T-helper 17 cell (primary cell): Measurements from ENCODE around the gene IL15RA. TPM values are rescaled to one million over a fixed set of nuclear protein-coding genes. Genes with fewer than 3 reads are reported as not detected.
"Not testable (repeated sequence)": the region's sequence is repeated elsewhere in the genome, so short reads cannot be mapped to it uniquely, and the experiment has no call there.

Experiments used
- ATAC-seq: fragments of 150-1000 bp; cut with Tn5 transposase; 2 replicates; pipeline ENCODE4 v1.10.0; 2021; ENCODE audit warnings: mild to moderate bottlenecking, moderate library complexity
- DNase-seq, 3 donors: peaks; one replicate each; pipeline versions ENCODE4 v3.0.0 to v3.0.0-alpha.2; 2020 to 2021
- H3K9me3 ChIP-seq: one replicate; pipeline ENCODE4 v1.7.0; 2013; ENCODE audit warnings: low read length, mild to moderate bottlenecking; ENCODE audit not compliant: control insufficient read depth, poor library complexity, severe bottlenecking
- H3K27ac Mint-ChIP-seq: one replicate; pipeline ENCODE4 v1.8.0; 2022; ENCODE audit warnings: mild to moderate bottlenecking, moderate library complexity, mixed read lengths
- H3K27me3 Mint-ChIP-seq: one replicate; pipeline ENCODE4 v1.8.0; 2022; ENCODE audit warnings: mixed read lengths
- H3K36me3 Mint-ChIP-seq: one replicate; pipeline ENCODE4 v1.8.0; 2022; ENCODE audit warnings: low read depth, mixed read lengths
- H3K4me1 Mint-ChIP-seq: one replicate; pipeline ENCODE4 v1.8.0; 2022; ENCODE audit warnings: mild to moderate bottlenecking, mixed read lengths
- H3K4me3 Mint-ChIP-seq: one replicate; pipeline ENCODE4 v1.8.0; 2022; ENCODE audit warnings: mild to moderate bottlenecking, moderate library complexity, mixed read lengths
- total RNA-seq, 4 donors: library from RNA in 2 of 4; stranded (reverse) in 2 of 4; gene quantifications; one replicate each; pipeline ENCODE4 v1.2.3 and lab custom pipeline; 2022 to 2026

Gene IL15RA
- total RNA-seq, 2 donors from 2014 or later, result 12.6 to 13.0 TPM

GRCh38 chr10:5910323-5911100, 66.8 kb downstream of the IL15RA start:
- no peak overlapping the region for H3K27ac Mint-ChIP-seq
- H3K4me3 Mint-ChIP-seq, result no peak overlapping the region
- H3K27me3 Mint-ChIP-seq, result no peaks in the 10 kb centered on the region
- H3K9me3 ChIP-seq, result no peaks in the 10 kb centered on the region
- DNase-seq (no peak), ATAC-seq (no peak)
- peaks cover 19% of the 10 kb centered on the region for H3K4me1 Mint-ChIP-seq
- peaks cover 10% of the 10 kb centered on the region for H3K36me3 Mint-ChIP-seq

DNA sequence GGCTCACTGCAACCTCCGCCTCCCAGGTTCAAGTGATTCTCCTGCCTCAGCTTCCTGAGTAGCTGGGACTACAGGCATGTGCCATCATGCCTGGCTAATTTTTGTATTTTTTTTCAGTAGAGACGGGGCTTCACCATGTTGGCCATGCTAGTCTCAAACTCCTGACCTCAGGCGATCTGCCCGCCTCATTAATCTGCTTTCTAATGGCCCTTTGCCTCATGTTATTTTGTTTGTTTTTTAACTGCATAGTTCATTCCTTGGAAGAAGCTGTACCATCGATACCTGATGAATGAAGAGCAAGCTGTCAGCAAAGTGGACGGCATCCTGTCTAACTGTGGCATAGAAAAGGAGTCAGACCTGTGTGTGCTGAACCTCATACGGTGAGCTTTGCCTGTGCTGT, 68.7 kb downstream of the IL15RA start:
- peaks cover 20% of the 10 kb centered on the region for H3K4me1 Mint-ChIP-seq
- not testable (repeated sequence) for H3K36me3 Mint-ChIP-seq, DNase-seq, H3K9me3 ChIP-seq, H3K27me3 Mint-ChIP-seq, ATAC-seq, H3K27ac Mint-ChIP-seq, H3K4me3 Mint-ChIP-seq

DNA sequence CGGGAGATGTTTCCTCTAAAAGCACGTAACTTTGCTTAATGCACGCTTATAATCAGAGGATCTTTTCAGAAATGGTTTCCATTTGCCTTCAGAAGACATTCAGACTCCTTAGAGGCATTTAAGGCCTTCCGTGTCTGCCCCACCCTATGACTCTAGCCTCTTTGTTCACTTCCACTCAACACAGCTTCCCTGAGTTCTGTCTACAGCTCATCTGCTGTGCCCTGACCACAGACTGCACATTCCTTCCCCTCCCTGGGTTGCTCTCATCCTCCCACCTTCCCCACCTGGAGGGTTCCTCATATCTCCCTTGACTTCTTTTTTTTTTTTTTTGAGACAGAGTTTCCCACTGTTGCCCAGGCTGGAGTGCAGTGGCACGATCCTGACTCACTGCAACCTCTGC, 70.7 kb downstream of the IL15RA start:
- ATAC-seq (no peak), DNase-seq (no peak)
- H3K9me3 ChIP-seq, result no peaks in the 10 kb centered on the region
- H3K4me3 Mint-ChIP-seq, result no peak overlapping the region
- no peaks in the 10 kb centered on the region for H3K27me3 Mint-ChIP-seq
- peaks cover 19% of the 10 kb centered on the region for H3K4me1 Mint-ChIP-seq
- no peak overlapping the region for H3K27ac Mint-ChIP-seq
- peaks cover 6% of the 10 kb centered on the region for H3K36me3 Mint-ChIP-seq

GRCh38 chr10:5905854-5906507, 71.4 kb downstream of the IL15RA start:
- Mint-ChIP-seq H3K27me3 (no peaks in the 10 kb centered on the region), H3K27ac (no peak overlapping the region), H3K4me3 (no peak overlapping the region), H3K36me3 (peaks cover 3% of the 10 kb centered on the region), H3K4me1 (peaks cover 17% of the 10 kb centered on the region)
- DNase-seq, result no peak
- H3K9me3 ChIP-seq, result no peaks in the 10 kb centered on the region
- ATAC-seq, result no peak

GRCh38 chr10:5904227-5904626, 73.1 kb downstream of the IL15RA start:
- no peak overlapping the region for H3K4me3 Mint-ChIP-seq
- peaks cover 17% of the 10 kb centered on the region for H3K4me1 Mint-ChIP-seq
- DNase-seq, result no peak
- H3K36me3 Mint-ChIP-seq, result peaks cover 3% of the 10 kb centered on the region
- no peak for ATAC-seq
- no peaks in the 10 kb centered on the region for H3K9me3 ChIP-seq
- H3K27ac Mint-ChIP-seq, result no peak overlapping the region
- H3K27me3 Mint-ChIP-seq, result no peaks in the 10 kb centered on the region

- no peak for DNase-seq
- Mint-ChIP-seq H3K4me3 (no peak overlapping the region), H3K27ac (no peak overlapping the region), H3K36me3 (peaks cover 3% of the 10 kb centered on the region), H3K4me1 (peaks cover 17% of the 10 kb centered on the region), H3K27me3 (no peaks in the 10 kb centered on the region)
- no peaks in the 10 kb centered on the region for H3K9me3 ChIP-seq
- no peak for ATAC-seq
These were observed 73.8 kb downstream of the IL15RA start for GRCh38 chr10:5903563-5903962.

DNA sequence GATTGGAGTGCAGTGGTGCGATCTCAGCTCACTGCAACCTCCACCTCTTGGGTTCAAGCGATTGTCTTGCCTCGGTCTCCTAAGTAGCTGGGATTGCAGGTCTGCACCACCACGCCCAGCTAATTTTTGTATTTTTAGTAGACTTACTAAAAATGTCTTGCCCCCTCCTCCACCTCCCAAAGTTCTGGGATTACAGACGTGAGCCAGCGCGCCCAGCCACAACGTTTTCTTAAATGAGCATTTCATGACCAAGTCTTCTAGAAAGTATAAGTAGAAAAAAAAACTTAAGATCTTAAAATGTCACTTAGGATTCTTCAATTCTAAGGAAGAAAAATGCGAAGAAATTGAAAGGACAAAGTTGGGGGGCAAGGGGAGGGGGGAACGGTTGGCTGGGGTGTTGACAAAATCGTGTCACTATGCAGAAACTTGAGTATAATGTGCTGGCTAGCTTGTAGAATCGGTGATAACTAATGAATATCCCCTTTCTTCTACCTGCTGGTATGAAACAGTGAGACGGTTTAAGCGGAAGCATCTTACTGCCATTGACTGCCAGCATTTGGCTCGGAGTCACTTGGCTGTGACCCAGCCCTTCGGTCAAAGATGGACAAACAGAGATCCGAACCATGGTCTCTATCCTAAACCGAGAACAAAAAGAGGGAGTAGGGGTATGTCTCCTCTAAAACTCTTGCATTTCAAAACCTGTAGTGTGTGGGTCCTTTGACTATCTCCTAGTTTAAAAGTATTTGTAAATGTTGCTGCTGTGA, 74.7 kb downstream of the IL15RA start:
- no peak for DNase-seq
- no peak overlapping the region for H3K4me3 Mint-ChIP-seq
- ATAC-seq, result no peak
- H3K9me3 ChIP-seq, result no peaks in the 10 kb centered on the region
- no peak overlapping the region for H3K27ac Mint-ChIP-seq
- H3K27me3 Mint-ChIP-seq, result no peaks in the 10 kb centered on the region
- H3K4me1 Mint-ChIP-seq, result peaks cover 12% of the 10 kb centered on the region
- peaks cover 3% of the 10 kb centered on the region for H3K36me3 Mint-ChIP-seq

Other genes with a start within 250 kb of the IL15RA start
- gene GDI2, start 164.1 kb downstream of the IL15RA start, total RNA-seq, result 100 to 1,000 TPM in 1 of 2 donors, 10 to 100 TPM in 1; 95.5 to 109 TPM
- 1 to 10 TPM; 3.2 to 4.0 TPM for gene ANKRD16, start 87.7 kb downstream of the IL15RA start, total RNA-seq
- gene FBH1, start 87.3 kb downstream of the IL15RA start, total RNA-seq, result 10 to 100 TPM; 51.6 to 69.0 TPM
- 10 to 100 TPM; 51.7 to 59.2 TPM for gene IL2RA, start 84.8 kb upstream of the IL15RA start, total RNA-seq
- 100 to 1,000 TPM; 133 to 146 TPM for gene RBM17, start 111.5 kb upstream of the IL15RA start, total RNA-seq
- 100 to 1,000 TPM in 1 of 2 donors, 10 to 100 TPM in 1; 93.3 to 146 TPM for gene PFKFB3, start 225.4 kb upstream of the IL15RA start, total RNA-seq